H9 (cell line): ENCODE results near the gene SLC6A7. TPM values are rescaled to one million over a fixed set of nuclear protein-coding genes. Genes with fewer than 3 reads are reported as not detected.

Source experiments
- DNase-seq: peaks from one replicate; pipeline ENCODE4 v3.0.0-alpha.2; 2017
- H2AFZ ChIP-seq: one replicate; pipeline ENCODE4 v1.6.1; 2013; ENCODE audit warnings: mild to moderate bottlenecking, low read length, control low read depth, moderate library complexity
- H2AK5ac ChIP-seq: 2 replicates; pipeline ENCODE4 v1.6.1; 2013; ENCODE audit warnings: low read length, control low read depth, mixed read lengths; ENCODE audit not compliant: insufficient read length
- H2BK120ac ChIP-seq: one replicate; pipeline ENCODE4 v1.6.1; 2013; ENCODE audit warnings: low read depth, mild to moderate bottlenecking, low read length, control low read depth, inconsistent platforms; ENCODE audit not compliant: poor library complexity, severe bottlenecking
- H2BK12ac ChIP-seq: 2 replicates; pipeline ENCODE4 v1.6.1; 2013; ENCODE audit warnings: low read length, control low read depth, mixed read lengths, low read depth; ENCODE audit not compliant: insufficient read length
- H2BK15ac ChIP-seq: 2 replicates; pipeline ENCODE4 v1.6.1; 2013; ENCODE audit warnings: low read depth, low read length, control low read depth
- H2BK20ac ChIP-seq: one replicate; pipeline ENCODE4 v1.6.1; 2013; ENCODE audit warnings: low read depth, mild to moderate bottlenecking, low read length, control low read depth, inconsistent platforms; ENCODE audit not compliant: poor library complexity, severe bottlenecking
- H2BK5ac ChIP-seq: 2 replicates; pipeline ENCODE4 v1.6.1; 2013; ENCODE audit warnings: low read length, control low read depth, mixed read lengths; ENCODE audit not compliant: insufficient read length
- H3K14ac ChIP-seq: 2 replicates; pipeline ENCODE4 v1.6.1; 2013; ENCODE audit warnings: low read length, control low read depth; ENCODE audit not compliant: insufficient read depth
- H3K18ac ChIP-seq: 2 replicates; pipeline ENCODE4 v1.6.1; 2013; ENCODE audit warnings: low read depth, mild to moderate bottlenecking, mixed read lengths, low read length, control low read depth; ENCODE audit not compliant: insufficient read length
- H3K23ac ChIP-seq: 2 replicates; pipeline ENCODE4 v1.6.1; 2013; ENCODE audit warnings: low read length, control low read depth, mixed read lengths, low read depth; ENCODE audit not compliant: insufficient read length
- H3K23me2 ChIP-seq: 2 replicates; pipeline ENCODE4 v1.6.1; 2013; ENCODE audit warnings: low read depth, mild to moderate bottlenecking, mixed read lengths, low read length, control low read depth; ENCODE audit not compliant: insufficient read length, poor library complexity, severe bottlenecking
- H3K27ac ChIP-seq: 2 replicates; pipeline ENCODE4 v1.5.1; 2013; ENCODE audit warnings: low read length, control low read depth, mixed read lengths, low read depth; ENCODE audit not compliant: insufficient read length
- H3K27me3 ChIP-seq: 2 replicates; pipeline ENCODE4 v1.6.1; 2013; ENCODE audit warnings: low read length, control low read depth, inconsistent platforms; ENCODE audit not compliant: insufficient read depth
- H3K4ac ChIP-seq: 2 replicates; pipeline ENCODE4 v1.6.1; 2013; ENCODE audit warnings: low read depth, mild to moderate bottlenecking, control low read depth, inconsistent platforms, low read length, moderate library complexity
- H3K4me1 ChIP-seq: 2 replicates; pipeline ENCODE4 v1.6.1; 2013; ENCODE audit warnings: low read length, control low read depth, inconsistent platforms; ENCODE audit not compliant: insufficient read depth
- H3K4me2 ChIP-seq: 2 replicates; pipeline ENCODE4 v1.6.1; 2013; ENCODE audit warnings: low read length, control low read depth, mixed read lengths; ENCODE audit not compliant: insufficient read length, insufficient read depth
- H3K56ac ChIP-seq: 2 replicates; pipeline ENCODE4 v1.6.1; 2013; ENCODE audit warnings: low read depth, mild to moderate bottlenecking, mixed read lengths, low read length, control low read depth; ENCODE audit not compliant: insufficient read length
- H3K79me1 ChIP-seq: 2 replicates; pipeline ENCODE4 v1.6.1; 2013; ENCODE audit warnings: low read depth, mild to moderate bottlenecking, moderate library complexity, low read length, control low read depth, inconsistent platforms; ENCODE audit not compliant: insufficient read depth, poor library complexity, severe bottlenecking
- H3K79me2 ChIP-seq: 2 replicates; pipeline ENCODE4 v1.6.1; 2013; ENCODE audit warnings: low read length, control low read depth, inconsistent platforms; ENCODE audit not compliant: insufficient read depth
- H3K9ac ChIP-seq: 2 replicates; pipeline ENCODE4 v1.6.1; 2013; ENCODE audit warnings: low read length, control low read depth, mixed read lengths; ENCODE audit not compliant: insufficient read length; ENCODE audit errors: extremely low read depth
- H3K9me3 ChIP-seq: one replicate; pipeline ENCODE4 v1.6.1; 2013; ENCODE audit warnings: low read depth, low read length, inconsistent platforms; ENCODE audit not compliant: control insufficient read depth
- H3T11ph ChIP-seq: one replicate; pipeline ENCODE4 v1.6.1; 2013; ENCODE audit warnings: mild to moderate bottlenecking, low read length, control low read depth, inconsistent platforms
- H4K20me1 ChIP-seq: one replicate; pipeline ENCODE4 v1.6.1; 2013; ENCODE audit not compliant: control insufficient read depth, insufficient read length, insufficient read depth
- H4K5ac ChIP-seq: 2 replicates; pipeline ENCODE4 v1.6.1; 2013; ENCODE audit warnings: low read depth, mild to moderate bottlenecking, mixed read lengths, low read length, control low read depth; ENCODE audit not compliant: insufficient read length
- H4K8ac ChIP-seq: replicated peaks from 2 replicates; pipeline ENCODE4 v1.6.1; 2013; ENCODE audit warnings: low read length, control low read depth, mixed read lengths, low read depth; ENCODE audit not compliant: insufficient read length
- H4K91ac ChIP-seq: 2 replicates; pipeline ENCODE4 v1.6.1; 2013; ENCODE audit warnings: low read depth, mild to moderate bottlenecking, moderate library complexity, mixed read lengths, low read length, control low read depth; ENCODE audit not compliant: insufficient read length
- H3K27ac Mint-ChIP-seq, 3 experiments: 2 replicates in 2 of 3; 3 replicates in 1 of 3; pipeline ENCODE4 v1.8.0; 2020 to 2021; ENCODE audit warnings: mixed read lengths in 3 of 3, mild to moderate bottlenecking in 1 of 3, moderate library complexity in 1 of 3
- H3K27me3 Mint-ChIP-seq: 2 replicates; pipeline ENCODE4 v1.8.0; 2021; ENCODE audit warnings: low read depth, mild to moderate bottlenecking, moderate library complexity, mixed read lengths
- H3K36me3 Mint-ChIP-seq, 3 experiments: 2 replicates in 2 of 3; 3 replicates in 1 of 3; pipeline ENCODE4 v1.8.0; 2020 to 2021; ENCODE audit warnings: low read depth in 3 of 3, mixed read lengths in 3 of 3; ENCODE audit not compliant: insufficient read depth in 1 of 3
- H3K4me1 Mint-ChIP-seq, 2 experiments: 2 replicates each; pipeline ENCODE4 v1.8.0; 2020; ENCODE audit warnings: mixed read lengths in 2 of 2
- H3K4me3 Mint-ChIP-seq, 2 experiments: 2 replicates in 1 of 2; 3 replicates in 1 of 2; pipeline ENCODE4 v1.8.0; 2020 to 2021; ENCODE audit warnings: mild to moderate bottlenecking in 2 of 2, mixed read lengths in 2 of 2, moderate library complexity in 1 of 2
- H3K9me3 Mint-ChIP-seq, 2 experiments: 2 replicates in 1 of 2; 3 replicates in 1 of 2; pipeline ENCODE4 v1.8.0; 2020; ENCODE audit warnings: mild to moderate bottlenecking in 2 of 2, mixed read lengths in 2 of 2, moderate library complexity in 1 of 2
- WGBS: extraction: QIAGEN DNeasy Blood & Tissue Kit; methylation state at CpG from one replicate; pipeline ENCODE4 v1.1.7; 2013; ENCODE audit warnings: missing lambda C conversion rate, low lambda C conversion rate, mixed read lengths; ENCODE audit not compliant: insufficient read length; ENCODE audit errors: extremely low coverage; 5-methylcytosine and 5-hydroxymethylcytosine counted together
- total RNA-seq: library from RNA; stranded (reverse); gene quantifications from 2 replicates; pipeline ENCODE4 v1.2.1, GENCODE V29; 2021
- TF ChIP-seq, protein P1 (sequence below): fragments of 200-600 bp; sonication (generic); conservative IDR thresholded peaks from 3 replicates; pipeline ENCODE4 v1.8.0; 2021; ENCODE audit warnings: antibody characterized with exemption, mild to moderate bottlenecking

The SLC6A7 gene
- total RNA-seq, 1 experiment from 2014 or later: not detected

- DNase-seq: no peak
- H3K4me2 ChIP-seq: peak overlapping the region; percentile 54
- no peaks in the 10 kb centered on the region for H3K79me1 ChIP-seq
- WGBS: no CpG with 5 or more reads among the region's 16 CpGs
- H2BK15ac ChIP-seq: no peak overlapping the region
- H3K14ac ChIP-seq: no peak overlapping the region; the same call in 1 of the 2 replicates
- no peak overlapping the region for H3K56ac ChIP-seq
- no peak overlapping the region for H2AFZ ChIP-seq
- no peaks in the 10 kb centered on the region for H3K9me3 Mint-ChIP-seq
- H4K20me1 ChIP-seq: no peaks in the 10 kb centered on the region
- H3K23me2 ChIP-seq: peaks cover 9% of the 10 kb centered on the region
- no peaks in the 10 kb centered on the region for H3K36me3 Mint-ChIP-seq
- H2BK12ac ChIP-seq: no peak overlapping the region
- no peak overlapping the region for H3K27ac ChIP-seq
- peaks cover 39% of the 10 kb centered on the region for H3K27me3 ChIP-seq
- no peak overlapping the region for H4K5ac ChIP-seq
- no peak overlapping the region for H4K8ac ChIP-seq
- H4K91ac ChIP-seq: no peak overlapping the region
- no peaks in the 10 kb centered on the region for H3K9me3 ChIP-seq
- H3K27ac Mint-ChIP-seq: no peak overlapping the region
- no peak overlapping the region for H2BK5ac ChIP-seq
- no peak overlapping the region for H3K4ac ChIP-seq
- H3K18ac ChIP-seq: no peak overlapping the region
- H2BK120ac ChIP-seq: no peak overlapping the region
- H2BK20ac ChIP-seq: no peak overlapping the region
- H3K23ac ChIP-seq: no peak overlapping the region
- H3K27me3 Mint-ChIP-seq: peaks cover 97% of the 10 kb centered on the region
- no peak overlapping the region for H3T11ph ChIP-seq
- no peaks in the 10 kb centered on the region for H3K79me2 ChIP-seq
- H3K4me3 Mint-ChIP-seq: peak overlapping the region; percentile 26 to 60; a peak in 3 of 5 replicates
- H3K9ac ChIP-seq: no peak overlapping the region
- H3K4me1 Mint-ChIP-seq: peaks cover 21 to 28% of the 10 kb centered on the region in 2 experiments
- H3K4me1 ChIP-seq: peaks cover 5% of the 10 kb centered on the region; the same call in 1 of the 2 replicates
- no peak overlapping the region for H2AK5ac ChIP-seq
- TF ChIP-seq, protein P1, sequence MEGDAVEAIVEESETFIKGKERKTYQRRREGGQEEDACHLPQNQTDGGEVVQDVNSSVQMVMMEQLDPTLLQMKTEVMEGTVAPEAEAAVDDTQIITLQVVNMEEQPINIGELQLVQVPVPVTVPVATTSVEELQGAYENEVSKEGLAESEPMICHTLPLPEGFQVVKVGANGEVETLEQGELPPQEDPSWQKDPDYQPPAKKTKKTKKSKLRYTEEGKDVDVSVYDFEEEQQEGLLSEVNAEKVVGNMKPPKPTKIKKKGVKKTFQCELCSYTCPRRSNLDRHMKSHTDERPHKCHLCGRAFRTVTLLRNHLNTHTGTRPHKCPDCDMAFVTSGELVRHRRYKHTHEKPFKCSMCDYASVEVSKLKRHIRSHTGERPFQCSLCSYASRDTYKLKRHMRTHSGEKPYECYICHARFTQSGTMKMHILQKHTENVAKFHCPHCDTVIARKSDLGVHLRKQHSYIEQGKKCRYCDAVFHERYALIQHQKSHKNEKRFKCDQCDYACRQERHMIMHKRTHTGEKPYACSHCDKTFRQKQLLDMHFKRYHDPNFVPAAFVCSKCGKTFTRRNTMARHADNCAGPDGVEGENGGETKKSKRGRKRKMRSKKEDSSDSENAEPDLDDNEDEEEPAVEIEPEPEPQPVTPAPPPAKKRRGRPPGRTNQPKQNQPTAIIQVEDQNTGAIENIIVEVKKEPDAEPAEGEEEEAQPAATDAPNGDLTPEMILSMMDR: no peak
Measured at GRCh38 chr5:150190503-150190979, 679 bp downstream of the SLC6A7 start.
